HepG2 (cell line): Measurements from ENCODE around the gene RASSF8. TPM values are rescaled to one million over a fixed set of nuclear protein-coding genes. Genes with fewer than 3 reads are reported as not detected.

Experiments
- ATAC-seq: fragments of 200-7000 bp; cut with Tn5 transposase; 3 replicates; pipeline ENCODE4 v1.9.1; 2020; ENCODE audit warnings: mild to moderate bottlenecking, moderate library complexity
- BruUV-seq: library from RNA; stranded (reverse); fragments of 400-500 nt; replicated peaks from 2 replicates; lab custom pipeline; 2021; lab: Mats Ljungman, UMichigan
- CTCF ChIA-PET: fragments of 300-600 bp; formaldehyde crosslinking; extraction: SDS; loops from one replicate; lab custom pipeline; 2021; ENCODE audit warnings: low total read pairs, inconsistent platforms, low intra/inter-chr PET ratio; lab: Yijun Ruan, JAX
- POLR2A ChIA-PET: fragments of 350-600 bp; sonication (Branson Sonifier 250); formaldehyde crosslinking; loops from one replicate; lab custom pipeline; 2020; ENCODE audit warnings: antibody characterized with exemption, inconsistent platforms; lab: Yijun Ruan, JAX
- DNase-seq: peaks from one replicate; pipeline ENCODE4 v3.0.0-alpha.2; 2015; ENCODE audit warnings: low spot score
- FAIRE-seq: peaks from 3 replicates; lab custom pipeline; 2011; peaks lifted over from hg19 to GRCh38; lab: Jason Lieb, UNC
- H2AFZ ChIP-seq: one replicate; pipeline ENCODE4 v1.6.1; 2011; ENCODE audit warnings: low read length, inconsistent platforms
- H3K27ac ChIP-seq: fragments of 300-600 bp; 3 replicates; pipeline ENCODE4 v1.8.0; 2011; ENCODE audit warnings: mixed run types, mild to moderate bottlenecking, mixed read lengths, low read length, inconsistent platforms; ENCODE audit not compliant: insufficient read depth; ENCODE audit errors: extremely low read length
- H3K27me3 ChIP-seq, 2 experiments: fragments of 200-600 bp in 1 of 2; 2 replicates in 1 of 2; 3 replicates in 1 of 2; pipeline versions ENCODE4 v1.6.0 to v1.8.0; 2011; ENCODE audit warnings: low read length in 2 of 2, mild to moderate bottlenecking in 2 of 2, moderate library complexity in 2 of 2, inconsistent platforms in 1 of 2; ENCODE audit not compliant: insufficient read depth in 2 of 2, control insufficient read depth in 1 of 2
- H3K36me3 ChIP-seq, 2 experiments: fragments of 200-600 bp in 1 of 2; replicated peaks in 1 of 2; 2 replicates in 1 of 2; 3 replicates in 1 of 2; pipeline versions ENCODE4 v1.5.1 to v1.8.0; 2011; ENCODE audit warnings: low read length in 2 of 2, inconsistent platforms in 1 of 2; ENCODE audit not compliant: insufficient read depth in 2 of 2, control insufficient read depth in 1 of 2
- H3K4me1 ChIP-seq: 2 replicates; pipeline ENCODE4 v1.5.1; 2012; ENCODE audit warnings: low read length, inconsistent platforms; ENCODE audit not compliant: insufficient read depth
- H3K4me2 ChIP-seq: 2 replicates; pipeline ENCODE4 v1.6.0; 2011; ENCODE audit warnings: low read depth, low read length, inconsistent platforms
- H3K4me3 ChIP-seq, 3 experiments: fragments of 200-600 bp in 1 of 3; sonication (generic), shearing (Covaris generic) in 1 of 3; replicated peaks in 1 of 3; 2 replicates each; pipeline ENCODE4 v1.5.1; 2011 to 2016; ENCODE audit warnings: low read length in 3 of 3, inconsistent platforms in 2 of 3, low read depth in 2 of 3, mild to moderate bottlenecking in 2 of 3, control low read depth in 1 of 3, mixed read lengths in 1 of 3; ENCODE audit not compliant: insufficient read depth in 1 of 3
- H3K79me2 ChIP-seq: one replicate; pipeline ENCODE4 v1.6.1; 2011; ENCODE audit warnings: low read length, inconsistent platforms; ENCODE audit not compliant: insufficient read depth
- H3K9ac ChIP-seq: 2 replicates; pipeline ENCODE4 v1.6.0; 2011; ENCODE audit warnings: mild to moderate bottlenecking, low read depth, low read length, inconsistent platforms; ENCODE audit not compliant: insufficient read depth
- H3K9me3 ChIP-seq: 2 replicates; pipeline ENCODE4 v1.5.1; 2012; ENCODE audit warnings: mild to moderate bottlenecking, low read length
- H4K20me1 ChIP-seq: 2 replicates; pipeline ENCODE4 v1.6.0; 2011; ENCODE audit warnings: inconsistent platforms, mild to moderate bottlenecking, low read length, moderate library complexity; ENCODE audit not compliant: insufficient read depth
- ATRX ChIP-seq: sonication (generic); formaldehyde crosslinking; IDR thresholded peaks from 2 replicates; pipeline ENCODE4 v1.4.0; 2020; ENCODE audit warnings: missing genetic modification reagents, borderline replicate concordance
- GABPA ChIP-seq, 2 experiments: IDR thresholded peaks; 2 replicates each; pipeline ENCODE4 v1.6.1; 2011 to 2016; ENCODE audit warnings: low read depth in 2 of 2, low read length in 1 of 2, missing biosample characterization in 1 of 2, missing genetic modification characterization in 1 of 2
- PRDM10 ChIP-seq: sonication (generic); formaldehyde crosslinking; IDR thresholded peaks from 2 replicates; pipeline ENCODE4 v1.4.0; 2020; ENCODE audit warnings: low read depth, missing genetic modification reagents
- RFXAP ChIP-seq: sonication (generic); formaldehyde crosslinking; IDR thresholded peaks from 2 replicates; pipeline ENCODE4 v1.4.0; 2020; ENCODE audit warnings: missing genetic modification reagents, borderline replicate concordance
- ZBTB40 ChIP-seq, 2 experiments: fragments of 450-650 bp in 1 of 2; sonication (generic) in 1 of 2; formaldehyde crosslinking in 1 of 2; IDR thresholded peaks; 2 replicates each; pipeline versions ENCODE4 v1.6.1 to v1.8.0; 2016 to 2022; ENCODE audit warnings: antibody characterized with exemption in 1 of 2, mild to moderate bottlenecking in 1 of 2, missing genetic modification reagents in 1 of 2
- ZNF124 ChIP-seq: sonication (generic); formaldehyde crosslinking; IDR thresholded peaks from 2 replicates; pipeline ENCODE4 v1.4.0; 2020; ENCODE audit warnings: missing genetic modification reagents
- ZNF878 ChIP-seq: sonication (generic); formaldehyde crosslinking; IDR thresholded peaks from 2 replicates; pipeline ENCODE4 v1.8.1; 2023; ENCODE audit warnings: mild to moderate bottlenecking, missing genetic modification reagents, moderate library complexity
- WGBS: methylation state at CpG from one replicate; pipeline ENCODE4 v1.1.6; 2017; ENCODE audit warnings: low lambda C conversion rate; 5-methylcytosine and 5-hydroxymethylcytosine counted together
- in situ Hi-C: cut with HindIII; loops from 2 replicates; pipeline ENCODE4 v1.10.0; 2017; ENCODE audit warnings: low pct_unique_long_range_greater_than_20kb; ENCODE audit not compliant: extremely low pct_ligation_motif_present
- intact Hi-C: fragments of 100-400 bp; cut with micrococcal nuclease; formaldehyde crosslinking; loops from one replicate; pipeline ENCODE4 v1.10.0; 2022; ENCODE audit not compliant: unreplicated experiment
- polyA plus RNA-seq, 8 experiments: library from polyadenylated mRNA; depleted of rRNA in 3 of 8; stranded (reverse) in 7 of 8; unstranded in 1 of 8; fragments of >200 nt; fragmentation: Illumina TruSeq in 4 of 8; extraction: Trizol in 4 of 8; gene quantifications; 2 replicates each; pipeline versions ENCODE4 v1.2.1 to v1.2.3, GENCODE V29; 2011 to 2016; ENCODE audit warnings: low read depth in 4 of 8, missing spikeins in 1 of 8, mixed read lengths in 1 of 8; ENCODE audit not compliant: insufficient read depth in 1 of 8
- total RNA-seq, 5 experiments: library from RNA; depleted of rRNA; stranded (reverse); fragments of >200 nt; fragmentation: Illumina TruSeq; extraction: Trizol; gene quantifications; 2 replicates each; pipeline ENCODE4 v1.2.3, GENCODE V29; 2016; ENCODE audit warnings: low read depth in 1 of 5
- TF ChIP-seq, protein P1 (sequence below): sonication (generic); formaldehyde crosslinking; IDR thresholded peaks from 2 replicates; pipeline ENCODE4 v1.5.0; 2020; ENCODE audit warnings: mild to moderate bottlenecking, missing genetic modification reagents

The RASSF8 gene
- total and polyA plus RNA-seq, 2 of the 13 experiments (the other 11 are each of a cell fraction or from before 2014, with no cell fraction given) = 0.82 to 9.2 TPM

DNA sequence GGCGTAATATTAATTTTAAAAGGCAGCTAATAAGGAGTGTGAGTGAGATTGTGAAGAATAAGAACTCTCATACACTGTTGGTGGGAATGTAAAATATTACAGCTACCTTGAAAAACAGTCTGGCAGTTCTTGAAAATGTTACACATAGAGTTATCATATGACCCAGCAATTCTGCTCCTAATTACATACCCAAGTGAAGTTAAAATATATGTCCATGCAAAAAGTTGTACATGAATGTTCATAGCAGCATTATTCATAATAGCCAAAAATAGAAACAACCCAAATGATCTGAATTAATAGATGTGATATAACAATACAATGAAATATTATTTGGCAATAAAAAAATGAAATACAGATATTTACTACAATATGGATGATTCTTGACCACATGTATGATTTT lies 68.2 kb downstream of the RASSF8 start:
- Histone ChIP-seq H3K9me3 (no peaks in the 10 kb centered on the region), H3K36me3 (no peaks in the 10 kb centered on the region), H2AFZ (no peak overlapping the region), H3K4me2 (no peak overlapping the region), H3K4me1 (no peaks in the 10 kb centered on the region), H3K9ac (no peak overlapping the region), H3K4me3 (no peak overlapping the region), H3K27me3 (no peaks in the 10 kb centered on the region), H4K20me1 (no peaks in the 10 kb centered on the region), H3K27ac (no peak overlapping the region), H3K79me2 (no peaks in the 10 kb centered on the region)
- POLR2A ChIA-PET = no interaction called here
- no TSS peak for BruUV-seq
- ATAC-seq = no peak
- FAIRE-seq = no peak
- 15% methylated on average over 1 of the region's 1 CpG for WGBS
- intact Hi-C loops = no loop called here
- in situ Hi-C loops = loop anchor here (5.0 kb wide), 1 partner anchor 589 kb away; no protein-coding TSS in a partner anchor
- CTCF ChIA-PET = no interaction called here
- no peak for DNase-seq
- TF ChIP-seq RFXAP (CRISPR knock-in tag) = no peak
- no peak for TF ChIP-seq PRDM10
- no peak for TF ChIP-seq ATRX (CRISPR knock-in tag)
- TF ChIP-seq GABPA (IDR thresholded peaks at IDR 0.05; ENCODE audit: low read depth, low read length) = no peak
- no peak for TF ChIP-seq GABPA (CRISPR knock-in tag; IDR thresholded peaks at IDR 0.05; ENCODE audit: low read depth)
- TF ChIP-seq, protein P1, sequence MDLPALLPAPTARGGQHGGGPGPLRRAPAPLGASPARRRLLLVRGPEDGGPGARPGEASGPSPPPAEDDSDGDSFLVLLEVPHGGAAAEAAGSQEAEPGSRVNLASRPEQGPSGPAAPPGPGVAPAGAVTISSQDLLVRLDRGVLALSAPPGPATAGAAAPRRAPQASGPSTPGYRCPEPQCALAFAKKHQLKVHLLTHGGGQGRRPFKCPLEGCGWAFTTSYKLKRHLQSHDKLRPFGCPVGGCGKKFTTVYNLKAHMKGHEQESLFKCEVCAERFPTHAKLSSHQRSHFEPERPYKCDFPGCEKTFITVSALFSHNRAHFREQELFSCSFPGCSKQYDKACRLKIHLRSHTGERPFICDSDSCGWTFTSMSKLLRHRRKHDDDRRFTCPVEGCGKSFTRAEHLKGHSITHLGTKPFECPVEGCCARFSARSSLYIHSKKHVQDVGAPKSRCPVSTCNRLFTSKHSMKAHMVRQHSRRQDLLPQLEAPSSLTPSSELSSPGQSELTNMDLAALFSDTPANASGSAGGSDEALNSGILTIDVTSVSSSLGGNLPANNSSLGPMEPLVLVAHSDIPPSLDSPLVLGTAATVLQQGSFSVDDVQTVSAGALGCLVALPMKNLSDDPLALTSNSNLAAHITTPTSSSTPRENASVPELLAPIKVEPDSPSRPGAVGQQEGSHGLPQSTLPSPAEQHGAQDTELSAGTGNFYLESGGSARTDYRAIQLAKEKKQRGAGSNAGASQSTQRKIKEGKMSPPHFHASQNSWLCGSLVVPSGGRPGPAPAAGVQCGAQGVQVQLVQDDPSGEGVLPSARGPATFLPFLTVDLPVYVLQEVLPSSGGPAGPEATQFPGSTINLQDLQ (CRISPR knock-in tag) = no peak
- TF ChIP-seq ZBTB40 (IDR thresholded peaks at IDR 0.05) = no peak
- no peak for TF ChIP-seq ZBTB40 (CRISPR knock-in tag; IDR thresholded peaks at IDR 0.05)
- no peak for TF ChIP-seq ZNF878 (CRISPR knock-in tag)
- TF ChIP-seq ZNF124 (CRISPR knock-in tag) = no peak
